GM18870 (cell line): ENCODE results near the gene TRMT112.
A peak's percentile ranks its signal among the peaks of the same experiment; 100 is the strongest.
"Not testable (repeated sequence)": the region's sequence is repeated elsewhere in the genome, so short reads cannot be mapped to it uniquely, and the experiment has no call there.

Experiments
- ATAC-seq: cut with Tn5 transposase; IDR thresholded peaks from one replicate; pipeline ENCODE4 v1.9.1; 2021; ENCODE audit warnings: moderate library complexity; ENCODE audit not compliant: unreplicated experiment

TRMT112 gene

GRCh38 chr11:64331569-64332371, 14.4 kb upstream of the TRMT112 start:
- peak; percentile 44 for ATAC-seq

- no peak for ATAC-seq
These were observed 13.5 kb upstream of the TRMT112 start for GRCh38 chr11:64330888-64331287.

GRCh38 chr11:64327993-64328392, 10.6 kb upstream of the TRMT112 start:
- no peak for ATAC-seq

GRCh38 chr11:64327375-64327774, 10.0 kb upstream of the TRMT112 start:
- ATAC-seq, result no peak

GRCh38 chr11:64324692-64325469, 7.5 kb upstream of the TRMT112 start:
- ATAC-seq, result no peak

- not testable (repeated sequence) for ATAC-seq
These were observed 6.6 kb upstream of the TRMT112 start for GRCh38 chr11:64323984-64324383.

GRCh38 chr11:64323373-64323772, 6.0 kb upstream of the TRMT112 start:
- ATAC-seq, result no peak

GRCh38 chr11:64322925-64323260, 5.5 kb upstream of the TRMT112 start:
- ATAC-seq, result no peak

GRCh38 chr11:64321533-64321932, 4.2 kb upstream of the TRMT112 start:
- no peak for ATAC-seq

- ATAC-seq, result no peak
These were observed 3.7 kb upstream of the TRMT112 start for GRCh38 chr11:64321026-64321425.

- ATAC-seq, result no peak
These were observed 3.2 kb upstream of the TRMT112 start for GRCh38 chr11:64320556-64320955.

GRCh38 chr11:64318766-64319761, 1.7 kb upstream of the TRMT112 start:
- ATAC-seq, result no peak

GRCh38 chr11:64317961-64318765, 804 bp upstream of the TRMT112 start, which contains the start of gene PRDX5:
Gene PRDX5, plus strand, starts transcription at chr11:64318121. Its CDS starts 95 bp downstream, at chr11:64318216.
- ATAC-seq, result peak; percentile 46

- ATAC-seq, result no peak
These were observed 561 bp downstream of the TRMT112 start for GRCh38 chr11:64316672-64317324.

GRCh38 chr11:64315667-64316526, 1.5 kb downstream of the TRMT112 start:
- not testable (repeated sequence) for ATAC-seq

GRCh38 chr11:64314805-64315561, 2.4 kb downstream of the TRMT112 start:
- ATAC-seq, result no peak

GRCh38 chr11:64314146-64314804, 3.1 kb downstream of the TRMT112 start:
- no peak for ATAC-seq
